Germinal center (tissue), 1 donor: ENCODE results near the gene TENM4.
"Not testable (repeated sequence)": the region's sequence is repeated elsewhere in the genome, so short reads cannot be mapped to it uniquely, and the experiment has no call there.

Experiments used
- DNase-seq: peaks from one replicate; pipeline ENCODE4 v3.0.0; 2012; ENCODE audit warnings: mixed read lengths, low spot score

The TENM4 gene

GRCh38 chr11:79019975-79020374 lies 420.9 kb downstream of the TENM4 start:
- no peak for DNase-seq

- DNase-seq, result no peak
Measured at GRCh38 chr11:79019277-79019676, 421.6 kb downstream of the TENM4 start.

- DNase-seq, result no peak
Measured at GRCh38 chr11:79018371-79018849, 422.4 kb downstream of the TENM4 start.

- no peak for DNase-seq
Measured at GRCh38 chr11:79017811-79018210, 423.0 kb downstream of the TENM4 start.

- DNase-seq, result no peak
Measured at GRCh38 chr11:79013509-79013908, 427.3 kb downstream of the TENM4 start.

GRCh38 chr11:79011357-79011756 lies 429.5 kb downstream of the TENM4 start:
- DNase-seq, result no peak

- DNase-seq, result no peak
Measured at GRCh38 chr11:79007771-79008402, 432.9 kb downstream of the TENM4 start.

- no peak for DNase-seq
Measured at GRCh38 chr11:79006854-79007253, 434.0 kb downstream of the TENM4 start.

GRCh38 chr11:78996007-78996406 lies 444.8 kb downstream of the TENM4 start:
- DNase-seq, result no peak

GRCh38 chr11:78995171-78995570 lies 445.7 kb downstream of the TENM4 start:
- DNase-seq, result no peak

- DNase-seq, result no peak
Measured at GRCh38 chr11:78993802-78994430, 446.9 kb downstream of the TENM4 start.

GRCh38 chr11:78991681-78992080 lies 449.1 kb downstream of the TENM4 start:
- DNase-seq, result no peak

- DNase-seq, result no peak
Measured at GRCh38 chr11:78990261-78990660, 450.6 kb downstream of the TENM4 start.

- no peak for DNase-seq
Measured at GRCh38 chr11:78987748-78988147, 453.1 kb downstream of the TENM4 start.

- no peak for DNase-seq
Measured at GRCh38 chr11:78986305-78986704, 454.5 kb downstream of the TENM4 start.

- DNase-seq, result no peak
Measured at GRCh38 chr11:78985663-78986062, 455.2 kb downstream of the TENM4 start.

GRCh38 chr11:78982473-78982872 lies 458.4 kb downstream of the TENM4 start:
- no peak for DNase-seq

GRCh38 chr11:78981153-78981552 lies 459.7 kb downstream of the TENM4 start:
- no peak for DNase-seq

GRCh38 chr11:78978831-78979230 lies 462.0 kb downstream of the TENM4 start:
- no peak for DNase-seq

- not testable (repeated sequence) for DNase-seq
Measured at GRCh38 chr11:78977848-78978247, 463.0 kb downstream of the TENM4 start.

- DNase-seq, result no peak
Measured at GRCh38 chr11:78977009-78977408, 463.8 kb downstream of the TENM4 start.

GRCh38 chr11:78975081-78975480 lies 465.7 kb downstream of the TENM4 start:
- DNase-seq, result no peak

- no peak for DNase-seq
Measured at GRCh38 chr11:78973876-78974275, 467.0 kb downstream of the TENM4 start.

- DNase-seq, result no peak
Measured at GRCh38 chr11:78972590-78972989, 468.2 kb downstream of the TENM4 start.
